GM19043 (cell line): Measurements from ENCODE around the gene AQP10.
"Not testable (repeated sequence)": the region's sequence is repeated elsewhere in the genome, so short reads cannot be mapped to it uniquely, and the experiment has no call there.

Experiments used
- ATAC-seq: cut with Tn5 transposase; IDR thresholded peaks from one replicate; pipeline ENCODE4 v1.9.1; 2021; ENCODE audit warnings: low read depth; ENCODE audit not compliant: unreplicated experiment

The AQP10 gene, protein sequence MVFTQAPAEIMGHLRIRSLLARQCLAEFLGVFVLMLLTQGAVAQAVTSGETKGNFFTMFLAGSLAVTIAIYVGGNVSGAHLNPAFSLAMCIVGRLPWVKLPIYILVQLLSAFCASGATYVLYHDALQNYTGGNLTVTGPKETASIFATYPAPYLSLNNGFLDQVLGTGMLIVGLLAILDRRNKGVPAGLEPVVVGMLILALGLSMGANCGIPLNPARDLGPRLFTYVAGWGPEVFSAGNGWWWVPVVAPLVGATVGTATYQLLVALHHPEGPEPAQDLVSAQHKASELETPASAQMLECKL

DNA sequence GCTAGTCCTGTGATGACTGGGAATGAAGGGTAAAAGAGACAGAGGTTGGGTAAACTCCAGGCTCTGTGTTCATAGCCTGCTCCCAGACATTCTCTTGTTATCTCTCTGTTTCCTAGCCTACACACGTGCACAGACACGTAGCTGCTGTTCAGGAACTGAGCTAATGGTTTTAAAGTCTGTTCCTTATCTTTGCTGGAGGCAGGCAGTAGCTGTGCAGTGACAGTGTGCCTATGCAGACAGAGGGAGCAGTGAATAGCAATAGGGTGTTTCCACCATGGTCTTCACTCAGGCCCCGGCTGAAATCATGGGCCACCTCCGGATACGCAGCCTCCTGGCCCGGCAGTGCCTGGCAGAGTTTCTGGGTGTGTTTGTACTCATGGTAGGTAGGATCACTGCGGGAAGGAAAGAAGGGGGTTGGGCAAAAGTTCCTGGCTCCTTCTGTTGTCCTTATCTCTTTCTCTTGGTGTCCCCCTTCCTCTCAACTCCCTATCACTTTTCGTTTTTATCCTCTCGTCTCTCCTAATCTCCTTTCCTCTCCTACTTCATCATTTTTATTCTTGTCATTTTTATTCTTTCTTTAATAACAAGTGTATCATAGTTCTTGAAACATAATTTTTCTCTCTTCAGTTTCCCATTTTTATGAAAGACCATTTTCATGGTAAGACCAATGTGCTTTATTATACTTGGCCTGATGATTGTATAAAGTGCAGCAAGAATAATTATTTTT lies at the start of gene AQP10:
TSS of gene AQP10 (plus strand) at position 212 of the 727 bp plus-strand sequence. CDS start at position 275, 63 bp downstream.
- ATAC-seq: no peak

DNA sequence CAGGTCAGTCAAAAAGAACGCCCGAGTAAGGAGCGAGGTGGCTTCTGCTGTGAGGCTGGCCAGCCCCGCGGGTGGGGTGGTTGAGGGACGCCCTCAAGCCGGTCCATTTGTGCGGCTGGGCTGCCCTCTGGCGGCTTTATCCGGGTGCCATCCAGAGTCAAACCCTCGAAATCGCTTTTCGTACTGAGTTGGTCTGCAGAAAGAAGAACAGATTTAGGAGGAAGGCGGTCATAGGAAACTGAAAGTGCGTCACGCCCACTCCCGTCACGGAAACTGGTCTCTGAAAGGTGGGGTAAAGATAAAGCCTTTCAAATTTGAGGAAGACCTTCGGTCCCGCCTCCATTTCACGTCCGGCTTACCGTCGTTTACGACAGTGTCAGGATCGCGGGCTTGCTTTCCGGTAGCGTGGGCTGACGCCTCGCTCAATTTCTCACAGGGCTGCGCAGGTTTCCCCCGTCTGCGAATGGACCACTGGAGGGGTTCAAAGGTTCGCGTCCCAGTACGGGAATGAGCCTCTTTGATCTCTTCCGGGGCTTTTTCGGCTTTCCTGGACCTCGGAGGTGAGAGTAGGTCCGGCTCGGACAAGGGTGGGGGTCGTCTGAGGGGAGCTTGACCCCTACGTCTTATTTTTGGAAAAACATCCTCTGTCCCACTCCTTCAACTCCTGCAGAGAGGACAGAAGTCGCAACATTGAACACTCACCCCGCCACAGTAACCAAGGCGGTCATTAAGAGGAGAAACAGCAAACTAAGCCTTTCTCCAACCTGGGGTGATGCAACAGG lies 48.5 kb upstream of the AQP10 start, which contains the start of gene HAX1:
TSS of gene HAX1 (plus strand) at position 413 of the 782 bp plus-strand sequence. CDS start at position 508, 95 bp downstream.
- peak; percentile 88 for ATAC-seq

DNA sequence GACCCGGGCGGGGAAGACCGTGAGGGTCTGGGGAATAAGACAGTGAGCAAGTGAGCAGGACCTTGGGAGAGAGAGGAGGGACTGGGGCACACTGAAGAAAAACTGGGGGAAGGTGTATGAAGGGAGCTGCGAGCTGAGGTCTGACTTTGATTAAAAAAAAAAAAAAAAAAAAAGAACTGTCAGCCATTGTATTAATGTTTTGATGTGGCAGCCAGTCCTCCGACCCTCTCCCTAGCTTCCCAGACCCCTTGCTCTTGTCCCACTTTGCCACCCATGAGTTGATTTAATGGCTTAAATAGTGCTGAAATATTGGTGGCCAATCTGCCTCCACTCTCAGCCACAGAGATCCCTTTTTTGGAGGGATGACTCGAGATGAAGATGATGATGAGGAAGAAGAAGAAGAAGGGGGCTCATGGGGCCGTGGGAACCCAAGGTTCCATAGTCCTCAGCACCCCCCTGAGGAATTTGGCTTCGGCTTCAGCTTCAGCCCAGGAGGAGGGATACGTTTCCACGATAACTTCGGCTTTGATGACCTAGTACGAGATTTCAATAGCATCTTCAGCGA lies 47.8 kb upstream of the AQP10 start:
- no peak for ATAC-seq

DNA sequence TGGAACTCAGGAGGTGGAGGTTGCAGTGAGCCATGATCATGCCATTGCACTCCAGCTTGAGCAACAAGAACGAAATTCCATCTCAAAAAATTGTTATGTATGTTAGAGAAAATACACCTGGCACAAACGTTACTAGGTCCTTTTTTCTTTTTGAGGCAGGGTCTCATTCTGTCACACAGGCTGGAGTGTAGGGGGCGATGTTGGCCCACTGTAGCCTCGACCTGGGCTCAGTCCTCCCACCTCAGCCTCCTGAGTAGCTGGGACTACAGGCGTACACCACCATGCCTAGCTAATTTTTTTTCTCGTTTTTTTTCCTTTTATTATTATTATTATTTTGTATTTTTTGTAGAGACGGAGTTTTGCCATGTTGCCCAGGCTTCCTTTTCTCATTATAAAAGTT lies 44.1 kb upstream of the AQP10 start:
- no peak for ATAC-seq

DNA sequence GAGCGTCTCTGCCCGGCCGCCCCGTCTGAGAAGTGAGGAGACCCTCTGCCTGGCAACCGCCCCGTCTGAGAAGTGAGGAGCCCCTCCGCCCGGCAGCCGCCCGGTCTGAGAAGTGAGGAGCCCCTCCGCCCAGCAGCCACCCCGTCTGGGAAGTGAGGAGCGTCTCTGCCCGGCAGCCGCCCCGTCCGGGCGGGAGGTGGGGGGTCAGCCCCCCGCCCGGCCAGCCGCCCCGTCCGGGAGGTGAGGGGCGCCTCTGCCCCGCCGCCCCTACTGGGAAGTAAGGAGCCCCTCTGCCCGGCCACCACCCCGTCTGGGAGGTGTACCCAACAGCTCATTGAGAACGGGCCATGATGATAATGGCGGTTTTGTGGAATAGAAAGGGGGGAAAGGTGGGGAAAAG lies 33.3 kb upstream of the AQP10 start:
- ATAC-seq: not testable (repeated sequence)

DNA sequence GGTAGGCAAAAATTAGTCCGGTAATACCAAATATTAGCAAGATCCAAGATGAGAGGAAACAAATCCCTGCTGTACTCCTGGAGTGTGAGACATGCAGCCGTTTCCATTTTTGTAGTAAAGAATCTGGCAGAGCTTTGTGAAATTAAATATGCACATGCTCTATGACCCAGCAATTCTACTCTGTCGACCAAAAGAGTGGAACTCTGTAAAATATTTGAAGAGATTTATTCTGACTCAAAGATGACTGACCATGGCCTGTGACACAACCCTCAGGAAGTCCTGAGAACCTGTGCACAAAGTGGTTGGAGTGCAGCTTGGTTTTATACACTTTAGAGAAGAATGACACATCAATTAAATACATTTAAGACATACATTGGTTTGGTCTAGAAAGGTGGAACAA lies 32.2 kb upstream of the AQP10 start:
- no peak for ATAC-seq

DNA sequence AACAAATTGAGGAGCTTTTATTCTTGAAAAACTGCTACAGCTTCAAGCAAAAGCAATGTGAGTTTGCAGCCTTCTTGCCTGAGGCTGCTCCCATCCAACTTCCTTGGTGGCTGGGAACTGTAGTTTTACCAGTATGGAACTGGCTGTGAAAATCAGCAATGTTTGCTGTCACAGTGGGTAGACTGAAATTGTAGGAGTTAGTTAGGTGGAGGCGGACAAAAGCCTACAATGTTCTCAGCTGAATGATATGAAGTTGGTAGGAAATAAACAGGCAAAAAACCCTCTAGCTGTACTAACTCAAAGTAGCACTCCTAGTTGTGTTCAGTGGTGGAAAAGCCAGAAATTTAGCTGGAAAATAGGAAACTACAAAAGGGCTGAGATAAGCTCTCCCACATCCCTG lies 30.0 kb upstream of the AQP10 start:
- no peak for ATAC-seq

DNA sequence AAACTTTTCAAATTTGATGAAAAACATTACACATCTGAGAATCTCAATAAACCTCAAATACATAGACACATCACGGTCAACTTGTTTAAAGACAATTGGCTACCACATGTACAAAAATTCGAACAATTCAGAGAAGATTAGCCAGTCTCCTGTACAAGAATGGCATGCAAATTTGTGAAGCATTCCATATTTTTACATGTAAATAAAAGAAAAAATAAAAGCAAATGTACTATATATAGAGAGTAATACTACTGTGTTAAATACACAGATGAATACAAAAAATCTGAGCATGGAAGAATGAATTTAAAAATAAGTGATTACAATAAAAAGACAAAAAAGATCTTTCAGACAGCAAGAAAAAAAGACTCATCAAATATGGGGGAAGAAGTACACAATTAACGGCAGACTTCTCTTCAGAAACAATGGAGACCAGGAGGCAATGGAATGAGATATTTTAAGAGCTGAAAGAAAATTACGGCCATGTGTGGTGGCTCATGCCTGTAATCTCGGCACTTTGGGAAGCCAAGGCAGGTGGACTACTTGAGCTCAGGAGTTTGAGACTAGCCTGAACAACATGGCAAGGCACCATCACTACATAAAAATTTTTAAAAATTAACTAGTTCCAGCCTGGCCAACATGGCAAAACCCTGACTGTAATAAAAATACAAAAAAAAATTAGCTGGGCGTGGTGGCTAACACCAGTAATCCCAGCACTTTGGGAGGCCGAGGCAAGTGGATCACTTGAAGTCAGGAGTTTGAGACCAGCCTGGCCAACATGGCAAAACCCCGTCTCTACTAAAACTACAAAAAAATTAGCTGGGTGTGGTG lies 25.3 kb upstream of the AQP10 start:
- no peak for ATAC-seq

DNA sequence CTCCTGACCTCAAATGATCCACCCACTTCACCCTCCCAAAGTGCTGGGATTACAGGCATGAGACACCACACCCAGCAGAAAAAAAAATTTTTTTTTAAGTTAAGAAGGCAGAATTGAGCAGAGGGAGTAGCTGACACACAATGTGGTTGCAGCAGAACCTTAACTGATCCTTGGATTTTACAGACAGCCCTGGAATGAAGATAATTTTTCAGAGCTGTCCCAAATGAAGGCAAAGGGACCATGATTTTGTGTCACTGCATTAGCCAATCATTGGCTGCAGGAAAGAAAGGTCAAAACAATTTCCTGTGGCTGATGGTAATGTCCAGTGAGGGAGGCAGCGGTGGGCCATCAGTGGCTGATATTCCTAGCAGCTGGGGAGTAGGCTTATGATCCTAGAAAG lies 19.3 kb upstream of the AQP10 start:
- no peak for ATAC-seq

DNA sequence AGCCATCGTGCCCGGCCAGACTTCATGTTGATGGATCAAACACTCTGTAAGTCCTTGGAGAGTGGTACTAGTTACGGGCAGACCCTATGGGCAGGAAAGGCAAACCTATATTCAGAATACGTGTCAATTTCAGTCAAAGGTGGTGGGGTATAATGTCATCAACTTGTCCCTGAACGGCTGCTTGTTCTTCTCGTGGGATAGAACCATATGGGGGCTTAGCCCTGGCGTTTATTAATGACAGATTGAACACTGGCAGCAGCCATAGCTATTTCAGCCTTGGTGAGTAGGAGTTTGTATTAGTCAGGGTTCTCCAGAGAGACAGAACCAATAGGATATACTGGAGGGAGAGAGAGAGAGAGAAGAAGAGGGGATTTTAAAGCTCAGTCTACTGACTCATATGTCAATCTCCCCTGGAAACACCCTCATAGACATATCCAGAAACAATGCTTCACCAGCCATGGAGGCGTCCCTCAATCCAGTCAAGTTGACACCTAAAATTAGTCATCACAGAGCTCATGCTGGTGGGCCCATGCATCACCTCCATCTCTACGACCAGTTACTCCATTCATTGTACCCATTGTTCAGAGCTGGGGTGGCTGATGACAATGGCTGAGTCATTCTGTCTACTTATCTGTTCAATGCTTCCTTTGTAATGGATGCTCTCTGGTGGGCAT lies 16.1 kb upstream of the AQP10 start:
- ATAC-seq: no peak

DNA sequence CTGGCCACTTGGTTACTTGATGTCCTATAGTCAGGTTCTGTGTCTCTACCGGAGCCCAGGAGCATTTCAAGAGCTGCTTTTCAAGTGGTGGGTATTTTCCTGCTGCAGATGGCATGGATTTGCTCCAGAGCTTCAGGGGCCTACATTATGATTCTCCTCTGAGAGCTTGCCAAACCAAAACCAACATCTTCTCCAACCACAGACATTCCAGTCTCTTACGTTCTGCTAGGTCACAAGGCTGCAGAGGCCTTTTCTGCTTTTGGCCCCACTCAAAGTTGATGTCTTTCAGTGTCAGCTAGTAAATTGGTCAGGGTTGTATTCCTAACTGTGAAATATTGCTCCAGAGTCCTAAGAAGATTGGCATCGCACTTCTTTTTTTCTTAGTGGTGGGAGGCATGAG lies 14.7 kb upstream of the AQP10 start:
- ATAC-seq: no peak

DNA sequence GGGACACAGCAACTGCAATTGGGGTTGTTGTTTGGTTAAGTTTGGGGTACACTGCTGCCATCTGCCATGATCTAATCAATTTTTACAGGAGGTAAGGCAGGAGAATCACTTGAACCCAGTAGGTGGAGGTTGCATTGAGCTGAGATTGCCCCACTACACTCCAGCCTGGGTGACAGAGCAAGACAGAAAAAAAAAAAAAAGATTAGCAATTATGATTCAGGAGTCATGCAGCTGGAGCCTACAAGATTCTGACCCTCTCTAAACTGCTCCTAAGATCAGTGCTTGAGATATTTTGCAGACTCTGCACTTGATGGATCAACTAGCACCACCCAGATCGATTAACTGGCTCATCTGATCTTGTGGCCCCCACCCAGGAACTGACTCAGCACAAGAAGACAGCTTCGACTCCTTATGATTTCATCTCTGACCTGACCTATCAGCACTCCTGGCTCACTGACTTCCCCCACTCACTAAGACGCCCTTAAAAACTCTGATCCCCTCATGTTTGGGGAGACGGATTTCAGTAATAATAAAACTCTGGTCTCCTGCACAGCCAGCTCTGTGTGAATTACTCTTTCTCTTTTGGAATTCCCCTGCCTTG lies 13.1 kb upstream of the AQP10 start:
- not testable (repeated sequence) for ATAC-seq

DNA sequence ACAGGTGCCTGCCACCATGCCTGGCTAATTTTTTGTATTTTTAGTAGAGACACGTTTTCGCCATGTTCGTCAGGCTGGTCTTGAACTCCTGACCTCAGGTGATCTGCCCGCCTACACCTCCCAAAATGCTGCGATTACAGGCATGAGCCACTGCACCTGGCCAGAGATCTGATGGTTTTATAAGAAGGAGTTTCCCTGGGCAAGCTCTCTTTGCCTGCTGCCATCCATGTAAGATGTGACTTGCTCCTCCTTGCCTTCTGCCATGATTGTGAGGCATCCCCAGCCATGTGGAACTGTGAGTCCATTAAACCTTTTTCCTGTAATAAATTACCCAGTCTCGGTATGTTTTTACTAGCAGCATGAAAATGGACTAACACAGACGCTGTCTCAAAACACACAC lies 11.8 kb upstream of the AQP10 start:
- not testable (repeated sequence) for ATAC-seq

DNA sequence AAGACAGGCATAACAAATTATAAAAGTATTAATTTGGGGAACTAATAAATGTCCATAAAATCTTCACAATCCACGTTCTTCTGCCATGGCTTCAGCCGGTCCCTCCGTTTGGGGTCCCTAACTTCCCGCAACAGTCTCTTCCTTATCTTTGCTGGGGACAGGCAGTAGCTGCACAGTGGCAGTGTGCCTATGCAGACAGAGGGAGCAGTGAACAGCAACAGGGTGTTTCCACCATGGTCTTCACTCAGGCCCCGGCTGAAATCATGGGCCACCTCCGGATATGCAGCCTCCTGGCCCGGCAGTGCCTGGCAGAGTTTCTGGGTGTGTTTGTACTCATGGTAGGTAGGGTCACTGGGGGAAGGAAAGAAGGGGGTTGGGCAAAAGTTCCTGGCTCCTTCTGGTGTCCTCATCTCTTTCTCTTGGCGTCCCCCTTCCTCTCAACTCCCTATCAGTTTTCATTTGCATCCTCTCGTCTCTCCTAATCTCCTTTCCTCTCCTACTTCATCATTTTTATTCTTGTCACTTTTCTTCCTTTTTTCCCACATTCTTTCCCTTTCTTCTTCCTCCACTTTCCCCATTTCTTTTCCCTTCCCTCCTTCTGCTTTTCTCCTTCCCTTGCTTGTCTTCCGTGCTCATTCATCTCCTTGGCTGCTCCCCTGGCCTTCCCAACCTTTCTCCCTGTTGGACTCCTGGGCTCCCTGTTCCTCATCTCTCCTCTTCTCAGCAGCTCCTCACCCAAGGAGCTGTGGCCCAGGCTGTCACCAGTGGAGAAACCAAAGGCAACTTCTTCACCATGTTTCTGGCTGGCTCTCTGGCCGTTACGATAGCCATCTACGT lies 8.4 kb upstream of the AQP10 start:
- not testable (repeated sequence) for ATAC-seq

DNA sequence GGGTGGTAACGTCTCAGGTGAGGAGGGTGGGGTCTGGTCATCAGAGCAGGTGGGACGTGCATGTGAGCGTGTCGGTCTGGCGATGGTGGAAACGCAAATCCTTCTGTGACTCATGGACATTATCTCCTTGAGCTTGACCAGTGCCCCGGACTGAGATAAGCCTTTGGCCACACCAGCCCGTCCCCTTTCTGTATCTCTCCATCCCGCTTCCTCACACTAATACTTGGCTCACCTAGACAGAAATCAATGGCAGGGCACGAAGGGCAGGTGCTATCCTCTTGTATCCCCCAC lies 7.9 kb upstream of the AQP10 start:
- no peak for ATAC-seq

DNA sequence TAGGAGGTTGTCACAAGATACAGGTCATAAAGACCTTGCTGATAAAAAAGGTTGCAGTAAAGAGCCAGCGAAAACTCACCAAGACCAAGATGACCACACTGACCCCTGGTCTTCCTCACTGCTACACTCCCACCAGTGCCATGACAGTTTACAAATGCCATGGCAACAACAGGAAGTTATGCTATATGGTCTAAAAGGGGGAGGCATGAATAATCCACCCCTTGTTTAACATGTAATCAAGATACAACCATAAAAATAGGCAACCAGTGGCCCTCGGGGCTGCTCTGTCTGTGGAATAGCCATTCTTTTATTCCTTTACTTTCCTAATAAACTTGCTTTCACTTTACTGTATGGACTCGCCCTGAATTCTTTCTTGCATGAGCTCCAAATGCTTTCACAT lies 6.7 kb upstream of the AQP10 start:
- not testable (repeated sequence) for ATAC-seq

DNA sequence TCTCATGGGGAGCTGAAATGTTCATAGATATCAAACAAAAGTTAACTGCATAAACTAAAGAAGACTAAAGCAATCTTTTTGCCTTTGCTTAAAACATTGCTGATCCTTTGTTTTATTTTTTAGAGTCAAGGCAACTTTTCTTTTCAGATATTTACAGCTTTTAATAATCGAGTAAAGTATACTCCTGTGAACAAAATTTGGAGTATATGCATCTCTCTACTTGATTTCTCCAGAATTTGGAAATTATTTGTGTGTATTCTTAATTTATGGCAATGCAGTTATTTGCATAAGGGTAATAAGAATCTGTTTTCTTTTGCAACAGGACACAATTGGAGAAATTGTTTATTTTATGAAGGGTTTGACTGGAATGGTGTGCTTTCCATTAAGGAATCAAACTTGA lies 4.2 kb upstream of the AQP10 start:
- ATAC-seq: no peak

DNA sequence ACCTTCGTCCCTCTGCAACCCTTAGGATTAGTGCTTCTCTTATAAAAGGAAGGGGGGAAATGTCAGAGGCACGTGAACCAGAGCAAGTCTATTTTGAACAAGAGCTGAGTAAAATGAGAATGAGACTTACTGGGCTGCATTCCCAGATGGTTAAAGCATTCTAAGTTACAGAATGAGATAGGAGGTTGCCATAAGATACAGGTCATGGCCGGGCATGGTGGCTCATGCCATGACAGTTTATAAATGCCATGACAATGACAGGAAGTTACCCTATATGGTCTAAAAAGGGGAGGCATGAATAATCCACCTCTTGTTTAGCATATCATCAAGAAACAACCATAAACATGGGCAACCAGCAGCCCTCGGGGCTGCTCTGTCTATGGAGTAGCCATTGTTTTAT lies 2.5 kb upstream of the AQP10 start:
- no peak for ATAC-seq

DNA sequence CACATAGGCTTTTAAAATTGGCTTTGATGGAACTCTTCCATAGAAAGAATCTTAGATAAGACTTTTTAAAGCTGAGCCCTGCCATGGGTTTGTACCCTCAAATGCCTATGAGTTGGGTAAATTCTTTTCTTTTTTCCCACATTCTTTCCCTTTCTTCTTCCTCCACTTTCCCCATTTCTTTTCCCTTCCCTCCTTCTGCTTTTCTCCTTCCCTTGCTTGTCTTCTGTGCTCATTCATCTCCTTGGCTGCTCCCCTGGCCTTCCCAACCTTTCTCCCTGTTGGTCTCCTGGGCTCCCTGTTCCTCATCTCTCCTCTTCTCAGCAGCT lies 679 bp downstream of the AQP10 start:
- not testable (repeated sequence) for ATAC-seq
